ENCODE data around the gene SLC22A5. TPM values are rescaled to one million over a fixed set of nuclear protein-coding genes. Genes with fewer than 3 reads are reported as not detected.

Gene SLC22A5
- total RNA-seq, 2 experiments from 2014 or later: 4.0 to 4.1 TPM

GRCh38 chr5:132385326-132386105, 16.0 kb downstream of the SLC22A5 start:
- ChIA-PET CTCF (interaction anchor here (0.9 to 12.3 kb wide), 24 partner anchors 8 to 443 kb away, joined by 3 to 342 read pairs (median 8); partner anchors contain the start of gene SLC22A5), POLR2A (interaction anchor here (1.3 to 8.7 kb wide), 5 partner anchors 14 to 111 kb away, joined by 5 to 68 read pairs (median 10); partner anchors contain the start of gene IRF1)
- Mint-ChIP-seq H3K4me1 (ENCODE audit: low read depth) (peaks cover 36% of the 10 kb centered on the region), H3K27me3 (no peaks in the 10 kb centered on the region), H3K27ac (peak overlapping the region; percentile 66), H3K9me3 (no peaks in the 10 kb centered on the region), H3K36me3 (ENCODE audit: low read depth) (peaks cover 5% of the 10 kb centered on the region), H3K4me3 (no peak overlapping the region)
- ATAC-seq: peak; percentile 69
- peak; percentile 71 for TF ChIP-seq CTCF (IDR thresholded peaks at IDR 0.05)
- intact Hi-C loops (cut with micrococcal nuclease): loop anchor here (1.0 to 10.0 kb wide), 2 partner anchors 116 to 439 kb away; no protein-coding TSS in a partner anchor
- DNase-seq: peak; percentile 81

DNA sequence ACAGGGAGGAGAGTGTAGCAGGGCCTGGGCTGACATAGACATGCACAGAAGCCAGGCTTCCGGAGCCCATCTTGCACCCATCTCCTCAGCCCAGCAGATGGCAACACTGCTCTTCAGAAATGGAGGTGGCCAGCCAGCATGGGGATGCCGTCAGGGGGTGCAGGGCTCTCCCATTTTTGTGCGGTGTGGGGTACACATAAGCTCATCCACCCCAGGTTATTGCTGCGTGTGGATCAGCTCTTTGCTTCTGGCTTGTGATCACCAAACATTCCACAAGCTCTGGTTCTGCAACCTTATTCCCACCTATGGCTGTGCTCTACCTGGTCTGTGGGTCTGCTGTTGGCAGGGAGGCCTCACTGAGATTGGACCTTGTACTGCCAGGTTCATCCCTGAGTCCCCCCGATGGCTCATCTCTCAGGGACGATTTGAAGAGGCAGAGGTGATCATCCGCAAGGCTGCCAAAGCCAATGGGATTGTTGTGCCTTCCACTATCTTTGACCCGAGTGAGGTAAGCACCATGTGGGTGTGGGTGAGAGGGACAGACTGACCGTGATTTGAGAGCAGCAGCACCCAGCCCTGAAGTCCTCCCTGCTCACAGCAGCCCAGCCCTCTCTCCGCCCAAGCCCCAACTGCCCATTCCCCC, 17.3 kb downstream of the SLC22A5 start:
- Mint-ChIP-seq H3K36me3 (ENCODE audit: low read depth) (peaks cover 5% of the 10 kb centered on the region), H3K27ac (peak overlapping the region; percentile 25), H3K27me3 (no peaks in the 10 kb centered on the region), H3K4me3 (no peak overlapping the region), H3K4me1 (ENCODE audit: low read depth) (peaks cover 40% of the 10 kb centered on the region), H3K9me3 (no peaks in the 10 kb centered on the region)
- POLR2A ChIA-PET: interaction anchor here (0.6 to 8.7 kb wide), 15 partner anchors 9 to 314 kb away, joined by 3 to 68 read pairs (median 5); partner anchors contain the start of genes CSF2 and IRF1
- ATAC-seq (peak; percentile 92), DNase-seq (peak; percentile 87)
- CTCF ChIA-PET: interaction anchor here (0.6 to 12.3 kb wide), 45 partner anchors 8 to 442 kb away, joined by 3 to 342 read pairs (median 4); partner anchors contain the start of gene SLC22A5
- TF ChIP-seq CTCF (IDR thresholded peaks at IDR 0.05): peak; percentile 91
- intact Hi-C loops (cut with micrococcal nuclease): loop anchor here (1.0 to 10.0 kb wide), 2 partner anchors 115 to 438 kb away; no protein-coding TSS in a partner anchor

- Mint-ChIP-seq H3K4me1 (ENCODE audit: low read depth) (peaks cover 42% of the 10 kb centered on the region), H3K9me3 (no peaks in the 10 kb centered on the region), H3K27ac (peak overlapping the region; percentile 27), H3K27me3 (no peaks in the 10 kb centered on the region), H3K4me3 (no peak overlapping the region), H3K36me3 (ENCODE audit: low read depth) (peaks cover 5% of the 10 kb centered on the region)
- ChIA-PET POLR2A (interaction anchor here (0.8 to 8.7 kb wide), 9 partner anchors 8 to 113 kb away, joined by 3 to 68 read pairs (median 6); partner anchors contain the start of gene IRF1), CTCF (interaction anchor here (0.9 to 12.3 kb wide), 16 partner anchors 7 to 433 kb away, joined by 3 to 342 read pairs (median 10); no protein-coding TSS in a partner anchor)
- no peak for ATAC-seq
- DNase-seq: no peak
- intact Hi-C loops (cut with micrococcal nuclease): loop anchor here (10.0 kb wide), 1 partner anchor 437 kb away; no protein-coding TSS in a partner anchor
- no peak for TF ChIP-seq CTCF (IDR thresholded peaks at IDR 0.05)
Observed at GRCh38 chr5:132387640-132388117, 18.2 kb downstream of the SLC22A5 start.

- DNase-seq (no peak), ATAC-seq (no peak)
- TF ChIP-seq CTCF (IDR thresholded peaks at IDR 0.05): no peak
- peaks cover 5% of the 10 kb centered on the region for H3K36me3 Mint-ChIP-seq (ENCODE audit: low read depth)
- ChIA-PET POLR2A (interaction anchor here (0.6 to 8.7 kb wide), 9 partner anchors 9 to 113 kb away, joined by 3 to 68 read pairs (median 4); partner anchors contain the start of gene IRF1), CTCF (interaction anchor here (0.8 to 12.3 kb wide), 10 partner anchors 11 to 432 kb away, joined by 3 to 342 read pairs (median 11); no protein-coding TSS in a partner anchor)
- intact Hi-C loops (cut with micrococcal nuclease): loop anchor here (10.0 kb wide), 1 partner anchor 436 kb away; no protein-coding TSS in a partner anchor
- no peaks in the 10 kb centered on the region for H3K9me3 Mint-ChIP-seq
- no peak overlapping the region for H3K27ac Mint-ChIP-seq
- H3K27me3 Mint-ChIP-seq: no peaks in the 10 kb centered on the region
- peaks cover 44% of the 10 kb centered on the region for H3K4me1 Mint-ChIP-seq (ENCODE audit: low read depth)
- no peak overlapping the region for H3K4me3 Mint-ChIP-seq
Observed at GRCh38 chr5:132388244-132389050, 18.9 kb downstream of the SLC22A5 start.
